KMS-11 (cell line): ENCODE measurements around the gene UBE2L5.
A peak's percentile ranks its signal among the peaks of the same experiment; 100 is the strongest.

Experiments used
- H2AFZ ChIP-seq: fragments of 200-600 bp; sonication (generic); 2 replicates; pipeline ENCODE4 v1.6.1; 2016; ENCODE audit warnings: antibody characterized with exemption, mixed run types, low read depth
- H3K27ac ChIP-seq: fragments of 200-600 bp; sonication (generic); 2 replicates; pipeline ENCODE4 v1.6.1; 2016; ENCODE audit warnings: mild to moderate bottlenecking, mixed run types
- H3K27me3 ChIP-seq: fragments of 200-600 bp; sonication (generic); 2 replicates; pipeline ENCODE4 v1.6.1; 2017; ENCODE audit warnings: mild to moderate bottlenecking, low read depth, mixed run types, moderate library complexity; ENCODE audit not compliant: insufficient read depth
- H3K36me3 ChIP-seq: fragments of 200-600 bp; sonication (generic); 2 replicates; pipeline ENCODE4 v1.6.1; 2017; ENCODE audit warnings: mild to moderate bottlenecking, mixed run types; ENCODE audit not compliant: insufficient read depth
- H3K4me1 ChIP-seq: fragments of 200-600 bp; sonication (generic); 2 replicates; pipeline ENCODE4 v1.6.1; 2016; ENCODE audit warnings: mild to moderate bottlenecking, low read depth, mixed run types; ENCODE audit not compliant: poor library complexity, severe bottlenecking
- H3K4me2 ChIP-seq: fragments of 200-600 bp; sonication (generic); 2 replicates; pipeline ENCODE4 v1.7.0; 2016; ENCODE audit warnings: mild to moderate bottlenecking, mixed run types
- H3K4me3 ChIP-seq: fragments of 200-600 bp; sonication (generic); IDR thresholded peaks from 2 replicates; pipeline ENCODE4 v1.6.1; 2017; ENCODE audit warnings: low read depth, low read length, mixed read lengths; ENCODE audit not compliant: insufficient read depth
- H3K79me2 ChIP-seq: fragments of 200-600 bp; sonication (generic); 2 replicates; pipeline ENCODE4 v1.6.1; 2016; ENCODE audit warnings: low read depth, mixed run types; ENCODE audit not compliant: insufficient read depth
- H3K9ac ChIP-seq: fragments of 200-600 bp; sonication (generic); 2 replicates; pipeline ENCODE4 v1.6.1; 2016; ENCODE audit warnings: mild to moderate bottlenecking, mixed run types
- H4K20me1 ChIP-seq: fragments of 200-600 bp; sonication (generic); 2 replicates; pipeline ENCODE4 v1.6.1; 2016; ENCODE audit warnings: mild to moderate bottlenecking, mixed run types; ENCODE audit not compliant: insufficient read depth
- TF ChIP-seq, protein P1 (sequence below): fragments of 200-600 bp; sonication (generic); conservative IDR thresholded peaks from 2 replicates; pipeline ENCODE4 v1.6.1; 2017; ENCODE audit warnings: low read depth, mild to moderate bottlenecking, antibody characterized with exemption, low read length, moderate library complexity, mixed read lengths

UBE2L5 gene

DNA sequence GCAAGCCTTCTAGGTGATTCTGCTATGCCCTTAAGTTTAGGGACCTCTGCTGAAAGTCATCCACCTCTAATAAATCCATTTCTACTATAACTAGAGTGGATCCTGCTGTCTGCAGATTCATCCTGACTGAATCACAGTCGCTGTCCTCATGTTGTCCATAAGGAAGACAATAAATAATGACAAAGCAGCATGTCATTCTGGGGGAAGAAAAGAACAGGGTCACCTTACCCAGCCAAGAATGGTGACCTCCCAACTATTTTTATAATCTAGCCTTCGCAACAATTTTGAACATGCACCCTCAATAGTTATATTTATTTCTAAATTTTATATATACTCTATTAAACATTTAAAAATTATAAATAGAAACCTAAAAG lies 45.0 kb upstream of the UBE2L5 start:
- Histone ChIP-seq H3K9ac (no peak overlapping the region), H3K4me2 (peak overlapping the region; percentile 34; the same call in 1 of the 2 replicates), H3K4me3 (no peak overlapping the region), H3K4me1 (peaks cover 14% of the 10 kb centered on the region), H2AFZ (peak overlapping the region; percentile 58; the same call in 1 of the 2 replicates), H3K27me3 (no peaks in the 10 kb centered on the region), H3K36me3 (no peaks in the 10 kb centered on the region), H4K20me1 (no peaks in the 10 kb centered on the region), H3K27ac (peak overlapping the region; percentile 31; the same call in 1 of the 2 replicates), H3K79me2 (no peaks in the 10 kb centered on the region)
- TF ChIP-seq, protein P1, sequence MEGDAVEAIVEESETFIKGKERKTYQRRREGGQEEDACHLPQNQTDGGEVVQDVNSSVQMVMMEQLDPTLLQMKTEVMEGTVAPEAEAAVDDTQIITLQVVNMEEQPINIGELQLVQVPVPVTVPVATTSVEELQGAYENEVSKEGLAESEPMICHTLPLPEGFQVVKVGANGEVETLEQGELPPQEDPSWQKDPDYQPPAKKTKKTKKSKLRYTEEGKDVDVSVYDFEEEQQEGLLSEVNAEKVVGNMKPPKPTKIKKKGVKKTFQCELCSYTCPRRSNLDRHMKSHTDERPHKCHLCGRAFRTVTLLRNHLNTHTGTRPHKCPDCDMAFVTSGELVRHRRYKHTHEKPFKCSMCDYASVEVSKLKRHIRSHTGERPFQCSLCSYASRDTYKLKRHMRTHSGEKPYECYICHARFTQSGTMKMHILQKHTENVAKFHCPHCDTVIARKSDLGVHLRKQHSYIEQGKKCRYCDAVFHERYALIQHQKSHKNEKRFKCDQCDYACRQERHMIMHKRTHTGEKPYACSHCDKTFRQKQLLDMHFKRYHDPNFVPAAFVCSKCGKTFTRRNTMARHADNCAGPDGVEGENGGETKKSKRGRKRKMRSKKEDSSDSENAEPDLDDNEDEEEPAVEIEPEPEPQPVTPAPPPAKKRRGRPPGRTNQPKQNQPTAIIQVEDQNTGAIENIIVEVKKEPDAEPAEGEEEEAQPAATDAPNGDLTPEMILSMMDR = no peak

DNA sequence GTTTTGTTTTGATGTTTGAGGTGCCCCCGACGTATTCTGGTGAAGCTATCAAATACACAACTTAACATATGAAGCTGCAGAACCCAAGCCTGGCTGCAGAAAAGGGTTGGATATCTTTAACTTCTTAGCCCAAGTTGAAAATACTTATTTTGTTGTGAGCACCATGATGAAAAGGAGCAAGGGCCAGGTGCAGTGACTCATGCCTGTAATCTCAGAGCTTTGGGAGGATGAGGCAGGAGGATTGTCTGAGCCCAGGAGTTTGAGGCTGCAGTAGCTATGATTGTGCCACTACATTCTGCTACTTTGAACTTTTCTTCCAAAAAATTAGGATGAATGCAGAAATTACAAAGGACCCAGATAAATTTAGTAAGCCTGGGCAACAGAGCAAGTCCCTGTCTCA lies 44.1 kb upstream of the UBE2L5 start:
- TF ChIP-seq, protein P1 = no peak
- no peaks in the 10 kb centered on the region for H3K79me2 ChIP-seq
- H3K36me3 ChIP-seq = no peaks in the 10 kb centered on the region
- no peaks in the 10 kb centered on the region for H3K27me3 ChIP-seq
- H3K27ac ChIP-seq = no peak overlapping the region
- no peak overlapping the region for H3K4me3 ChIP-seq
- H4K20me1 ChIP-seq = no peaks in the 10 kb centered on the region
- H3K4me1 ChIP-seq = peaks cover 14% of the 10 kb centered on the region
- no peak overlapping the region for H2AFZ ChIP-seq
- H3K4me2 ChIP-seq = no peak overlapping the region
- H3K9ac ChIP-seq = no peak overlapping the region

GRCh38 chr13:30381049-30381448 lies 41.2 kb upstream of the UBE2L5 start:
- peaks cover 14% of the 10 kb centered on the region for H3K4me1 ChIP-seq
- H3K27ac ChIP-seq = no peak overlapping the region
- TF ChIP-seq, protein P1 = no peak

GRCh38 chr13:30382836-30383525 lies 39.3 kb upstream of the UBE2L5 start:
- Histone ChIP-seq H3K4me2 (no peak overlapping the region), H3K27me3 (no peaks in the 10 kb centered on the region), H2AFZ (no peak overlapping the region), H4K20me1 (no peaks in the 10 kb centered on the region), H3K9ac (no peak overlapping the region), H3K4me3 (no peak overlapping the region), H3K27ac (no peak overlapping the region), H3K4me1 (no peaks in the 10 kb centered on the region), H3K79me2 (no peaks in the 10 kb centered on the region), H3K36me3 (no peaks in the 10 kb centered on the region)
- TF ChIP-seq, protein P1 = no peak

More at GRCh38 chr13:30381049-30381448, 41.2 kb upstream of the UBE2L5 start:
- H3K9ac ChIP-seq = no peak overlapping the region
- H3K36me3 ChIP-seq = no peaks in the 10 kb centered on the region
- H3K27me3 ChIP-seq = no peaks in the 10 kb centered on the region
- no peak overlapping the region for H3K4me2 ChIP-seq
- no peaks in the 10 kb centered on the region for H4K20me1 ChIP-seq
- H3K79me2 ChIP-seq = no peaks in the 10 kb centered on the region
- H2AFZ ChIP-seq = no peak overlapping the region
- no peak overlapping the region for H3K4me3 ChIP-seq
